Endothelial cell of umbilical vein (primary cell): ENCODE measurements around the gene CCDC69. TPM values are rescaled to one million over a fixed set of nuclear protein-coding genes. Genes with fewer than 3 reads are reported as not detected.

Source experiments
- BruUV-seq: library from RNA; stranded (reverse); fragments of 400-500 nt; replicated peaks from 2 replicates; lab custom pipeline; 2021; lab: Mats Ljungman, UMichigan
- CTCF ChIA-PET: fragments of 300-600, 350-600 bp; sonication (Branson Sonifier 250); formaldehyde crosslinking; loops from one replicate; lab custom pipeline; 2021; ENCODE audit warnings: antibody characterized with exemption, inconsistent platforms; lab: Charles Lee
- POLR2A ChIA-PET: fragments of 300-600, 350-600 bp; sonication (Branson Sonifier 250); formaldehyde crosslinking; loops from one replicate; lab custom pipeline; 2021; ENCODE audit warnings: antibody characterized with exemption, inconsistent platforms; lab: Charles Lee
- DNase-seq: peaks from one replicate; pipeline ENCODE4 v3.0.0-alpha.2; 2011; ENCODE audit warnings: low read depth, low spot score
- FAIRE-seq: peaks from 2 replicates; lab custom pipeline; 2011; peaks lifted over from hg19 to GRCh38; lab: Jason Lieb, UNC
- H2AFZ ChIP-seq: 2 replicates; pipeline ENCODE4 v1.6.0; 2012; ENCODE audit warnings: low read depth, low read length, control low read depth, inconsistent platforms
- H3K27ac ChIP-seq: 2 replicates; pipeline ENCODE4 v1.5.1; 2011; ENCODE audit warnings: low read depth, mild to moderate bottlenecking, control low read depth, low read length, moderate library complexity; ENCODE audit not compliant: insufficient read depth
- H3K27me3 ChIP-seq, 2 experiments: 2 replicates each; pipeline versions ENCODE4 v1.6.0 to v1.6.1; 2011; ENCODE audit warnings: low read length in 2 of 2, mixed read lengths in 1 of 2; ENCODE audit not compliant: control insufficient read depth in 2 of 2, insufficient read depth in 2 of 2
- H3K36me3 ChIP-seq, 2 experiments: 2 replicates in 1 of 2; 3 replicates in 1 of 2; pipeline ENCODE4 v1.5.1; 2011; ENCODE audit warnings: low read length in 2 of 2, mild to moderate bottlenecking in 1 of 2, moderate library complexity in 1 of 2; ENCODE audit not compliant: control insufficient read depth in 2 of 2, insufficient read depth in 2 of 2; ENCODE audit errors: extremely low read depth in 1 of 2
- H3K4me1 ChIP-seq: 3 replicates; pipeline ENCODE4 v1.5.1; 2011; ENCODE audit warnings: mild to moderate bottlenecking, low read length; ENCODE audit not compliant: control insufficient read depth, insufficient read depth; ENCODE audit errors: extremely low read depth
- H3K4me2 ChIP-seq: 2 replicates; pipeline ENCODE4 v1.6.1; 2011; ENCODE audit warnings: low read length, control low read depth, mixed read lengths; ENCODE audit not compliant: insufficient read depth
- H3K4me3 ChIP-seq, 3 experiments: fragments of 200-600 bp in 1 of 3; sonication (generic), shearing (Covaris generic) in 1 of 3; replicated peaks in 1 of 3; 2 replicates each; pipeline ENCODE4 v1.5.1; 2011 to 2016; ENCODE audit warnings: control low read depth in 3 of 3, low read length in 3 of 3, mild to moderate bottlenecking in 2 of 3, inconsistent platforms in 1 of 3, low read depth in 1 of 3, moderate library complexity in 1 of 3; ENCODE audit not compliant: insufficient read depth in 1 of 3
- H3K79me2 ChIP-seq: 2 replicates; pipeline ENCODE4 v1.6.0; 2012; ENCODE audit warnings: low read length, inconsistent platforms; ENCODE audit not compliant: control insufficient read depth, insufficient read depth
- H3K9ac ChIP-seq: replicated peaks from 2 replicates; pipeline ENCODE3; 2011; ENCODE audit warnings: low read length, control low read depth; ENCODE audit not compliant: insufficient read depth; ENCODE audit errors: extremely low read depth
- H3K9me1 ChIP-seq: replicated peaks from 3 replicates; pipeline ENCODE4 v1.6.0; 2011; ENCODE audit warnings: mild to moderate bottlenecking, low read length; ENCODE audit not compliant: control insufficient read depth, insufficient read depth; ENCODE audit errors: extremely low read depth
- H3K9me3 ChIP-seq: replicated peaks from 2 replicates; pipeline ENCODE4 v1.5.1; 2012; ENCODE audit warnings: low read length, inconsistent platforms; ENCODE audit not compliant: control insufficient read depth, insufficient read depth
- H4K20me1 ChIP-seq: replicated peaks from 2 replicates; pipeline ENCODE3; 2011; ENCODE audit warnings: mild to moderate bottlenecking, low read length; ENCODE audit not compliant: control insufficient read depth, insufficient read depth; ENCODE audit errors: extremely low read depth
- CTCF ChIP-seq, 2 donors: IDR thresholded peaks; 1 replicate in 1 of 2; 2 replicates in 1 of 2; pipeline ENCODE4 v1.5.1; 2011; ENCODE audit warnings: low read length in 2 of 2, mild to moderate bottlenecking in 2 of 2, moderate library complexity in 2 of 2, control low read depth in 1 of 2, inconsistent platforms in 1 of 2, low read depth in 1 of 2; ENCODE audit not compliant: insufficient read depth in 1 of 2; ENCODE audit errors: extremely low read depth in 1 of 2
- EZH2 ChIP-seq: IDR thresholded peaks from 2 replicates; pipeline ENCODE4 v1.6.1; 2012; ENCODE audit warnings: borderline replicate concordance, low read depth, mild to moderate bottlenecking, moderate library complexity, low read length, inconsistent platforms; ENCODE audit not compliant: severe bottlenecking
- FOS ChIP-seq: IDR thresholded peaks from 2 replicates; pipeline ENCODE4 v1.6.1; 2011; ENCODE audit warnings: mild to moderate bottlenecking, low read length, moderate library complexity, borderline replicate concordance; ENCODE audit not compliant: insufficient read depth
- GATA2 ChIP-seq: IDR thresholded peaks from 2 replicates; pipeline ENCODE4 v1.7.0; 2011; ENCODE audit warnings: low read depth, mild to moderate bottlenecking, moderate library complexity, mixed read lengths, low read length; ENCODE audit not compliant: insufficient read length, insufficient read depth
- JUN ChIP-seq: IDR thresholded peaks from 2 replicates; pipeline ENCODE4 v1.6.1; 2011; ENCODE audit warnings: borderline replicate concordance, low read depth; ENCODE audit not compliant: insufficient read length, insufficient read depth
- MYC ChIP-seq: IDR thresholded peaks from one replicate; pipeline ENCODE4 v1.6.1; 2011; ENCODE audit warnings: mild to moderate bottlenecking, low read depth, low read length
- POLR2A ChIP-seq: IDR thresholded peaks from 2 replicates; pipeline ENCODE4 v1.6.1; 2012; ENCODE audit warnings: low read depth, mild to moderate bottlenecking, control low read depth, low read length
- POLR2AphosphoS5 ChIP-seq: IDR thresholded peaks from 2 replicates; pipeline ENCODE4 v1.6.1; 2012; ENCODE audit warnings: low read depth, mild to moderate bottlenecking, control low read depth, low read length, moderate library complexity; ENCODE audit not compliant: insufficient read depth
- dilution Hi-C: fragments of 300-500 bp; cut with MboI; formaldehyde crosslinking; loops from one replicate; pipeline ENCODE4 v1.15.0; 2019; ENCODE audit warnings: low sequenced_read_pairs; ENCODE audit not compliant: extremely low pct_ligation_motif_present
- intact Hi-C: fragments of 100-400 bp; cut with micrococcal nuclease; formaldehyde crosslinking; loops from one replicate; pipeline ENCODE4 v1.10.0; 2022
- polyA plus RNA-seq, 4 experiments: library from polyadenylated mRNA; depleted of rRNA in 3 of 4; stranded (reverse) in 3 of 4; unstranded in 1 of 4; fragments of >200 nt; gene quantifications; 2 replicates each; pipeline versions ENCODE4 v1.2.1 to v1.2.3, GENCODE V29; 2011 to 2012; ENCODE audit warnings: missing spikeins in 1 of 4
- total RNA-seq: library from RNA; stranded (reverse); gene quantifications from 2 replicates; pipeline ENCODE4 v1.2.3, GENCODE V29; 2021
- TF ChIP-seq, protein P1 (sequence below): IDR thresholded peaks from 2 replicates; pipeline ENCODE4 v1.6.1; 2011; ENCODE audit not compliant: insufficient read depth, insufficient read length

Gene CCDC69
- total and polyA plus RNA-seq, 2 donors (not counting 3 experiments of a cell fraction or from before 2014, with no cell fraction given), result 4.1 to 4.5 TPM

GRCh38 chr5:151196556-151197290, 27.2 kb downstream of the CCDC69 start:
- Histone ChIP-seq H2AFZ (no peak overlapping the region), H3K36me3 (no peaks in the 10 kb centered on the region), H3K27ac (no peak overlapping the region), H3K27me3 (no peaks in the 10 kb centered on the region), H3K9me1 (no peaks in the 10 kb centered on the region), H3K4me1 (no peaks in the 10 kb centered on the region), H3K4me2 (no peak overlapping the region), H3K79me2 (no peaks in the 10 kb centered on the region), H3K9ac (no peak overlapping the region), H3K9me3 (no peaks in the 10 kb centered on the region), H3K4me3 (no peak overlapping the region), H4K20me1 (no peaks in the 10 kb centered on the region)
- BruUV-seq, result no TSS peak
- dilution Hi-C loops, result no loop called here
- no peak for TF ChIP-seq GATA2
- no peak for TF ChIP-seq POLR2AphosphoS5
- TF ChIP-seq, protein P1, sequence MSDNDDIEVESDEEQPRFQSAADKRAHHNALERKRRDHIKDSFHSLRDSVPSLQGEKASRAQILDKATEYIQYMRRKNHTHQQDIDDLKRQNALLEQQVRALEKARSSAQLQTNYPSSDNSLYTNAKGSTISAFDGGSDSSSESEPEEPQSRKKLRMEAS, result no peak
- TF ChIP-seq FOS, result no peak
- TF ChIP-seq EZH2, result no peak
- no peak for TF ChIP-seq CTCF (IDR thresholded peaks at IDR 0.05; ENCODE audit: extremely low read depth in 1 of 2, insufficient read depth in 1 of 2, low read depth in 1 of 2, low read length in 2 of 2)
- TF ChIP-seq JUN, result no peak
- no peak for TF ChIP-seq POLR2A
- no peak for TF ChIP-seq MYC
- POLR2A ChIA-PET, result no interaction called here
- intact Hi-C loops, result no loop called here
- CTCF ChIA-PET, result no interaction called here
- FAIRE-seq (no peak), DNase-seq (no peak)
